Right kidney (tissue), 9 donors: ENCODE data around the gene CNOT6L.

Experiments
- DNase-seq: peaks from one replicate; pipeline ENCODE4 v3.0.0-alpha.2; 2016
- long read RNA-seq, 8 donors: transcript quantifications; one replicate each; lab custom pipeline, GENCODE V29; 2026

The CNOT6L gene
- long read RNA-seq, donor 1, result 0 reads
- long read RNA-seq, donor 2, result 0 reads
- long read RNA-seq, donor 3, partial matches to known transcripts, result 0 of 1 reads
- long read RNA-seq, donor 3, other reads (novel, unspliced or antisense), result 0 of 1 reads
- long read RNA-seq, donor 4, result 0 reads
- long read RNA-seq, donor 5, partial matches to known transcripts, result 0 of 1 reads
- long read RNA-seq, donor 5, other reads (novel, unspliced or antisense), result 0 of 1 reads
- long read RNA-seq, donor 6, full-length matches to known transcripts, result 3 of 3 reads
- long read RNA-seq, donor 6, partial matches to known transcripts, result 0 of 3 reads
- long read RNA-seq, donor 6, other reads (novel, unspliced or antisense), result 0 of 3 reads
- long read RNA-seq, donor 7, partial matches to known transcripts, result 0 of 4 reads
- long read RNA-seq, donor 7, other reads (novel, unspliced or antisense), result 0 of 4 reads
- long read RNA-seq, donor 8, full-length matches to known transcripts, result 1 of 1 reads
- long read RNA-seq, donor 8, partial matches to known transcripts, result 0 of 1 reads
- long read RNA-seq, donor 8, other reads (novel, unspliced or antisense), result 0 of 1 reads

GRCh38 chr4:77818602-77819403 is at the start of gene CNOT6L:
CNOT6L (minus strand) TSS chr4:77819368; CDS start chr4:77819308, 60 bp downstream.
- peak; percentile 93 for DNase-seq

- DNase-seq, result no peak
Measured at GRCh38 chr4:77865259-77865658, 46.1 kb upstream of the CNOT6L start.

GRCh38 chr4:77863341-77863740 is 44.2 kb upstream of the CNOT6L start:
- DNase-seq, result peak; percentile 15

GRCh38 chr4:77862478-77863216 is 43.5 kb upstream of the CNOT6L start, which contains the start of gene MRPL1:
MRPL1 (plus strand) TSS chr4:77862830; CDS start chr4:77862849, 19 bp downstream.
- peak; percentile 88 for DNase-seq

- peak; percentile 7 for DNase-seq
Measured at GRCh38 chr4:77861495-77861894, 42.3 kb upstream of the CNOT6L start.

- DNase-seq, result no peak
Measured at GRCh38 chr4:77859256-77859655, 40.1 kb upstream of the CNOT6L start.

GRCh38 chr4:77856152-77856551 is 37.0 kb upstream of the CNOT6L start:
- DNase-seq, result no peak

- DNase-seq, result no peak
Measured at GRCh38 chr4:77854431-77855111, 35.4 kb upstream of the CNOT6L start.

GRCh38 chr4:77852892-77853495 is 33.8 kb upstream of the CNOT6L start:
- no peak for DNase-seq

DNA sequence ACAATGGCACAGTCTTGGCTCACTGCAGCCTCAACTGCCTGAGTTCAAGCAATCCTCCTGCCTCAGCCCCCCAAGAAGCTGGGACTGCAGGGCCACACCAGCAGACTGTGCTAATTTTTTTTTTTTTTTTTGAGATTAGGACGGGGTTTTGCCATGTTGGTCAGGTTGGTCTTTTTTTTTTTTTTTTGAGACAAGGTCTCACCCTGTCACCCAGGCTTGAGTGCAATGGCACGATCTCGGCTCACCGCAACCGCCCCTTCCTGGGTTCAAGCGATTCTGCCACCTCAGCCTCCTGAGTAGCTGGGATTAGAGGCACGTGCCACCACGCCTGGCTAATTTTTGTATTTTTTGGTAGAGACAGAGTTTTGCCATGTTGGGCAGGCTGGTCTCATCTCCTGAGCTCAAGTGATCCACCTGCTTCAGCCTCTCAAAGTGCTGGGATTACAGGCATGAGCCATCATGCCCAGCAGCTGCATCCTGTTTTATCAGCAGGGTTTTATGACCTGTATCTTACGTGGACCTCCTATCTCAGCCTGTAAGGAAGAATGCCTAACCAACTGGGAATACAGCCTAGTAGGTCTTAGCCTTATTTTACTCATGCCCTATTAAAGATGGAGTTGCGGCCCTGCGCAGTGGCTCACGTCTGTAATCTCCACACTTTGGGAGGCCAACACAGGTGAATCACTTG is 30.3 kb upstream of the CNOT6L start:
- DNase-seq, result no peak

- DNase-seq, result no peak
Measured at GRCh38 chr4:77848508-77848907, 29.3 kb upstream of the CNOT6L start.

DNA sequence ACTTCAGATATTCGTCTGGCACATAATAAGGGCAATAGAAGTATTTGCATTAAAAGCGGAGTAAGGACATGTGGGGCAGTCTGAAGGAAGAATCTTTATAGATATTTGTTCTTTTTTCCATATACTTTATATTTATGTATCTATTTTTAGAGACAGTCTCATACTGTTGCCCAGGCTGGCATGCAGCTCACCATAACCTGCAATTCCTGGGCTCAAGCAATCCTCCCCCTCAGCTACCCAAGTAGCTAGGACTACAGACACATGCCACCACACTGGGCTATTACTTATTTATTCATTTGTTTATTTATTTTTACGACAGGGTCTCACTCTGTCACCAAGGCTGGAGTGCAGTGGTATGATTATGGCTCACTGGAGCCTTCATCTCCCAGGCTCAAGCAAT is 26.8 kb upstream of the CNOT6L start:
- DNase-seq, result no peak

GRCh38 chr4:77845400-77845799 is 26.2 kb upstream of the CNOT6L start:
- no peak for DNase-seq

DNA sequence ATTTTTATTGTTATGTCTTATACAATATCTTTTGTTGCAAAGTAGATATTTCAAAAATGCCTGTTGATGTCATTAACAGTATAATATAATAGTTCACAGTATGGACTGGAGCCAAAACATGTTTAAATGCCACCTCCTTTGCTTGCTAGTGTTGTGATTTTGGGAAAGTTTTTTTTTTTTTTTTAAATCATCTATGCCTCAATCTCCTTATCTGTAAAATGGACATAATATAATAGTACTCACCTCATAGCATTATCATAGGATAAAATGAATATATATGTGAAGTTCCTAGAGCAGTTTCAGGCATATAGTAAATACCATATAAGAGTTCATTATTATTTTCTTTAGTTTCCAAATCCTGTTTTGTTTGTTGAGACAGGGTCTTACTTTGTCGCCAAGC is 25.2 kb upstream of the CNOT6L start:
- DNase-seq, result no peak

DNA sequence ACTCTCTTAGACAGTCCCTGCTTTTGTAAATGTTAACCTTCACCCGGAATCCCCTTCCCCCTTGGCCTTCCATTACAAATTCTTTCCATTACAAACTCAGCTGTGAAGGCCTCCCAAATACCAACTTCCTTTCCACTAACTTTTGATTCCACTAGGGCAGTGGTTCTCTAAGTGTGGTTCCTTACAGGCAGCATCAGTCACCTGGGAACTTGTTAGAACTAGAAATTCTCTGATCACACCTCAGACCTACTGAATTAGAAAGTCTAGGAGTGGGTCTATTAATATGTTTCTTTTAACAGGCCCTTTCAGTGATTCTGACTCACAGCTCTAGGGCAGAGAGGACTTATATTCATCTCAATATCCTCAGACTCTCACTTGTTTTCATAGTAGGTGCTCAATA is 24.5 kb upstream of the CNOT6L start:
- DNase-seq, result no peak

DNA sequence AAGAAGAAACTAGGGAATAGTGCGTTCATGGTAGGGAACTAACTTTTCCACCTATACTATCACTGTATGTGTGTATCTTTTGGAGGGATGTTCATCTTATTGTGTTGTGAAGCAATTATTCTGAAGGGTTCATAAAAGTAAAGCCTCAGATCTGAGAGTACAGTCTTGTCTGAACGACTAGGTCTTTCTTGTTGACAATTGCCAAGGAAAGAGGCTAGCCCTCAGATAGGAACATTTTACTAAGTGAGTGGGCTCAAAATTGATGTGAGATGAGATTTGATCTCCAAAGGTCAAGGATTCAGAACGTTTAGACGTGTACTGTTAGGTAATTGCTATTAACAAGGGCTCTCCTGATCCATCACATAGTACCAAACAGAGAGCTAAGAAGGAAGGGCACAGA is 15.2 kb upstream of the CNOT6L start:
- no peak for DNase-seq

DNA sequence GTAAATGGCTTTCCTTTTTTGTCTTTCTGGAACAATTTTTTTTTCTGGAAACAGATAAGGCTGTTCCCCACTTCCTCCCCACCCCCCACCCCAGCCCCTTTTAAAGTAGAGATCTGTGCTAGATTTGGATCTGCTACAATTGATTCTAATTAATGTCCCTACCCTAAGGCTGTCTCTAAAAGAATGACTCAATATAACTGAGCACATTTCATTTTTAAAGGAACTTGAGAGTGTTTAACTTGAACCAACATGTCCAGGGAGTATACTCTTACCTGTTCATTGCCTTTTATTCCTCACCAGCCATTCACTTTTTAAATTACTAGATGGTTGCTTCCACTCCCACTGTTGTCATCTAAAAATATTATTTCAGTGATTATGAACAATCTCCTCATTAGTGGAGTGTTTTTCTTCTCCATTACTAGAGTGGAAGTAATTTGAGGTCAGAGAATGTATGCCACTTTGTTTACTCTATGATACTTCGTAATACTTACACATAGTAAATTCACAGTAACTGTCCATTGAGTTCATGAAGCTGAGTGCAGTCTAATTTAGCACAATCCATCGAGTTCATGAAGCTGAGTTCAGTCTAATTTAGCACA is 14.1 kb upstream of the CNOT6L start:
- DNase-seq, result no peak

DNA sequence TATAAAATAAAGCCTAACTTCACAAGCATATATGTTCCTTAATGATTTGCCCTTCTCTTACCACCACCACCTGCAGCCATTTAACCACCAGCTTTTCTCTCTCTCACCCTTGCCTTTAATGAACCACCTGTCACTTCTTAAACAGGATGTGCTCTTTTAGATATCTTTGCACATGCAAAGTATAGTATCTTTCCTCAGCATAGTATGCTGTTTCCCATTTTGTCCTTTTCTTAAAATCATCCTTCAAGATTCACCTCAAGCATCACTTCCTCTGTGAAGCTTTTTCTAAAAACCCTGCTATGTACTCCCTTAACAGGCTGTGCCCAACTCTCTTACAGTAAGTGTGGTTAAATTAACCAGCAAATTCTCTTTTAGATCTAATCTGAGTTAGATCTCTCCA is 8.2 kb upstream of the CNOT6L start:
- DNase-seq, result no peak

DNA sequence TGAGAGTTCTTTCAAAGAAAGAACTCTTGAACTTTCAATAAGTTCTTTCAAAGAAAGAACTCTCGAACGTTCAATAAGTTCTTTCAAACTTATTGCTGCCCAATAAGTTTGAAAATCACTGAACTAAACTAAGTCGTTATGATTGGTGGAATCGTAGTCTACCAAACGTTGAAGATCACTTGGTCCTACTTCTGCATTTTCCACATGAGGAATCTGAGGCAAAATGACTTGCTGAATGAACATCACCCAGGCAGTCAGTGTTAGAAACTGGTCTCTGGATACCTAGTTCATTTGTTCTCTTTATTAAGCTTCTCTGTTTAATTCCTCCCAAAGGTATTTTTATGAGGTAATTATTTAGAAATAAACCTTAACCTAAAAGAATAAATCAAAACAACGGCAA is 7.1 kb upstream of the CNOT6L start:
- no peak for DNase-seq

GRCh38 chr4:77821775-77822174 is 2.6 kb upstream of the CNOT6L start:
- DNase-seq, result no peak
